ENCODE measurements around the gene MMP10.

MMP10 gene

GRCh38 chr11:102799681-102800340 is 19.4 kb upstream of the MMP10 start:
- H4K20me1 ChIP-seq (ENCODE audit: control insufficient read depth, insufficient read depth, low read depth, low read length): no peaks in the 10 kb centered on the region
- H3F3A ChIP-seq (ENCODE audit: control insufficient read depth, insufficient read depth): no peaks in the 10 kb centered on the region
- no peak overlapping the region for H3K4me2 ChIP-seq (ENCODE audit: low read length)
- no peak overlapping the region for H3K4me3 ChIP-seq (ENCODE audit: low read length)
- no peaks in the 10 kb centered on the region for H3K79me2 ChIP-seq (ENCODE audit: control insufficient read depth, low read length)
- H3K36me3 ChIP-seq (ENCODE audit: control insufficient read depth, low read length): no peaks in the 10 kb centered on the region
- peaks cover 9% of the 10 kb centered on the region; the same call in 1 of the 2 replicates for H3K27me3 ChIP-seq (ENCODE audit: control insufficient read depth, low read length)
- H3K27ac ChIP-seq (ENCODE audit: low read depth, low read length): no peak overlapping the region
- no peaks in the 10 kb centered on the region for H3K9me3 ChIP-seq (ENCODE audit: control insufficient read depth, insufficient read depth, low read length)
- no peaks in the 10 kb centered on the region for H3K9me2 ChIP-seq (replicated peaks; ENCODE audit: control insufficient read depth, low read length)
- H3K4me1 ChIP-seq (ENCODE audit: control insufficient read depth, low read length): no peaks in the 10 kb centered on the region
- TF ChIP-seq EZH2phosphoT487 (IDR thresholded peaks at IDR 0.05; ENCODE audit: borderline replicate concordance, low read length) (no peak), CTCF (IDR thresholded peaks at IDR 0.05; ENCODE audit: low read depth, low read length, poor library complexity, severe bottlenecking) (no peak)

- Histone ChIP-seq H3K4me3 (ENCODE audit: low read length) (no peak within 1 kb of the TSS), H3K79me2 (ENCODE audit: control insufficient read depth, low read length) (no peaks in the 10 kb centered on the region), H4K20me1 (ENCODE audit: control insufficient read depth, insufficient read depth, low read depth, low read length) (no peaks in the 10 kb centered on the region), H3K27me3 (ENCODE audit: control insufficient read depth, low read length) (peaks cover 7% of the 10 kb centered on the region; the same call in 1 of the 2 replicates), H3K9me2 (replicated peaks; ENCODE audit: control insufficient read depth, low read length) (no peaks in the 10 kb centered on the region), H3K4me2 (ENCODE audit: low read length) (no peak within 1 kb of the TSS), H3F3A (ENCODE audit: control insufficient read depth, insufficient read depth) (no peaks in the 10 kb centered on the region), H3K9me3 (ENCODE audit: control insufficient read depth, insufficient read depth, low read length) (no peaks in the 10 kb centered on the region), H3K4me1 (ENCODE audit: control insufficient read depth, low read length) (no peaks in the 10 kb centered on the region), H3K27ac (ENCODE audit: low read depth, low read length) (no peak within 1 kb of the TSS), H3K36me3 (ENCODE audit: control insufficient read depth, low read length) (no peaks in the 10 kb centered on the region)
- TF ChIP-seq CTCF (IDR thresholded peaks at IDR 0.05; ENCODE audit: low read depth, low read length, poor library complexity, severe bottlenecking) (no peak), EZH2phosphoT487 (IDR thresholded peaks at IDR 0.05; ENCODE audit: borderline replicate concordance, low read length) (no peak)
These were observed 17.8 kb upstream of the MMP10 start, which contains the start of gene MMP1 for GRCh38 chr11:102798012-102798746. Gene MMP1 (minus strand): TSS chr11:102798160. CDS start chr11:102798092, 68 bp downstream.

- Histone ChIP-seq H3K4me1 (ENCODE audit: control insufficient read depth, low read length) (no peaks in the 10 kb centered on the region), H3K27me3 (ENCODE audit: control insufficient read depth, low read length) (peaks cover 7% of the 10 kb centered on the region; the same call in 1 of the 2 replicates)
These were observed 14.0 kb upstream of the MMP10 start for GRCh38 chr11:102794382-102794781.

More at GRCh38 chr11:102794382-102794781, 14.0 kb upstream of the MMP10 start:
- no peak overlapping the region for H3K27ac ChIP-seq (ENCODE audit: low read depth, low read length)
- H3K36me3 ChIP-seq (ENCODE audit: control insufficient read depth, low read length): no peaks in the 10 kb centered on the region
- no peak overlapping the region for H3K4me2 ChIP-seq (ENCODE audit: low read length)
- no peaks in the 10 kb centered on the region for H3K9me3 ChIP-seq (ENCODE audit: control insufficient read depth, insufficient read depth, low read length)
- H3K79me2 ChIP-seq (ENCODE audit: control insufficient read depth, low read length): no peaks in the 10 kb centered on the region
- H3K4me3 ChIP-seq (ENCODE audit: low read length): no peak overlapping the region
- no peaks in the 10 kb centered on the region for H4K20me1 ChIP-seq (ENCODE audit: control insufficient read depth, insufficient read depth, low read depth, low read length)
- H3K9me2 ChIP-seq (replicated peaks; ENCODE audit: control insufficient read depth, low read length): no peaks in the 10 kb centered on the region
- H3F3A ChIP-seq (ENCODE audit: control insufficient read depth, insufficient read depth): no peaks in the 10 kb centered on the region
- TF ChIP-seq CTCF (IDR thresholded peaks at IDR 0.05; ENCODE audit: low read depth, low read length, poor library complexity, severe bottlenecking): peak; percentile 64
- no peak for TF ChIP-seq EZH2phosphoT487 (IDR thresholded peaks at IDR 0.05; ENCODE audit: borderline replicate concordance, low read length)

Data from DOHH2 (cell line).